Mammary epithelial cell (primary cell): ENCODE measurements around the gene SHISA4.

Source experiments
- CTCF ChIP-seq, 2 donors: IDR thresholded peaks in 1 of 2; conservative IDR thresholded peaks in 1 of 2; 2 replicates each; pipeline ENCODE4 v1.5.1; 2011 to 2012; ENCODE audit warnings: inconsistent platforms in 2 of 2, low read length in 2 of 2, mild to moderate bottlenecking in 2 of 2, control low read depth in 1 of 2, low read depth in 1 of 2; ENCODE audit not compliant: insufficient read depth in 1 of 2; ENCODE audit errors: extremely low read depth in 1 of 2
- EZH2 ChIP-seq: IDR thresholded peaks from 2 replicates; pipeline ENCODE4 v1.6.1; 2012; ENCODE audit warnings: low read length, inconsistent platforms, borderline replicate concordance

DNA sequence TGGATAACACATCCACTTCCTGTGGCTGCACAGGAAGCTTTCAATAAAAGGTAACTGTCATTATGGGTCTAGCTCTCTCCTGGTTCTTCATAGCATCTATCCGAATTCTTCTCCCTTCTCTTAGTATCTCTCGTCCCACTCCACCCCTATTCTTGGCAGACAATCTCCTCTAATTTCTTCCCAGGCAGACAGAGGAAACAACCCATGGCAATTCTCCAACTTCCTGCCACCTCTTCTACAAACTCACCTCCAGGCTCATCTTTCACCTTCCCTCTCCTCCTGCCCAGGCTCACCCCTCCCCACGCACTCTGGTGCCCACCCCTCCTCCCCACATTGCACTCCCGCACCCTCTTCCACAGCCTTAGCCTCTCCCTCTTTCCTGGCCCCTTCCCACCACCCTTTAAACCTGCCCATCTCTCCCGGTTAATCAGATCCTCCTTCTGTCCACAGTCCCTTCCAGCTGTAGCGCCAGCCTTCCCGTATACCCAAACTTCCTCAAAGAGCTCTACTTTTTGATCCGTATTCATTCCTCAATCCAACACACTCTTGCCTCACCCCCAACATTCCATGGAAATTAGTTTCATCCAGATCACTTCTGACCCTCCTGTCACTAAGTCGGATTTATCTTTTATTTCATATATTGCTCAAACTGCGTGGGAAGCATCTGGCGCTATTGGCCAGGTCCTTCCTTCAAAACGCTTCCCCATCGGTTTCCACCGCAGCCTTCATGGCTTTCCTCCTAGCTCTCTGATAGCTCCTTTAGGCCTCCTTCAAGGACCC lies 25.9 kb downstream of the SHISA4 start:
- TF ChIP-seq CTCF (conservative IDR thresholded peaks at IDR 0.05 in 1 of 2, IDR thresholded peaks at IDR 0.05 in 1 of 2; ENCODE audit: extremely low read depth in 1 of 2, insufficient read depth in 1 of 2, low read depth in 1 of 2, low read length in 2 of 2) (no peak), EZH2 (no peak)
